Measurements from ENCODE around the gene GSTA2. TPM values are rescaled to one million over a fixed set of nuclear protein-coding genes. Genes with fewer than 3 reads are reported as not detected.
"Not testable (repeated sequence)": the region's sequence is repeated elsewhere in the genome, so short reads cannot be mapped to it uniquely, and the experiment has no call there.

The GSTA2 gene
- not detected for total RNA-seq

- ATAC-seq; intact Hi-C loops (cut with DNase I); DNase-seq (ENCODE audit: low spot score): not testable (repeated sequence)
Measured at GRCh38 chr6:52763322-52763916, at the start of gene GSTA2. Gene GSTA2 (minus strand): TSS chr6:52763475. CDS start chr6:52757947, 5,528 bp downstream.

GRCh38 chr6:52809777-52810176 lies 46.5 kb upstream of the GSTA2 start:
- DNase-seq (ENCODE audit: low spot score); ATAC-seq; intact Hi-C loops (cut with DNase I): not testable (repeated sequence)

DNA sequence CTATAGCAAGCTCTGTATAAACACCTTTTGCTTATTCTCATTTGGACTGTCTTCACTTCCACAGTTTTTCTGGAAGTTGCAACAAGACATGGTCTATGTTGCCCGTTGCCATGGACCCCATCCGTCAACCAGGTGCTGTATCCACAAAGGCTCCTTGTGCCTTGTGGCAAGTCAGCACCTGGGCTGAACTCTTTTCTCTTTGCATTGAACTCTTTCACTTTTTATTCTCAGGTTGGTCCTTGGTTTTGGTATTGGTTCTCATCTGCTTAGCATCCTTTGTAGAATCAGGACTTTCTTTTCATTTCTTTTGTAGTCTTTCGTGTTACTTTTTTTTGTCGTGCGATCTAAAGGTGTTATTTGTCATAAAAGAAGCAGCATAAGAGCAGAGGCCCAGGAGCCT lies 45.4 kb upstream of the GSTA2 start:
- intact Hi-C loops (cut with DNase I): no loop called here
- ATAC-seq: no peak
- DNase-seq (ENCODE audit: low spot score): no peak

GRCh38 chr6:52803668-52804255 lies 40.5 kb upstream of the GSTA2 start, which contains the start of gene GSTA1:
Gene GSTA1 (minus strand): TSS chr6:52803816. CDS start chr6:52799267, 4,549 bp downstream.
- DNase-seq (ENCODE audit: low spot score); intact Hi-C loops (cut with DNase I); ATAC-seq: not testable (repeated sequence)

DNA sequence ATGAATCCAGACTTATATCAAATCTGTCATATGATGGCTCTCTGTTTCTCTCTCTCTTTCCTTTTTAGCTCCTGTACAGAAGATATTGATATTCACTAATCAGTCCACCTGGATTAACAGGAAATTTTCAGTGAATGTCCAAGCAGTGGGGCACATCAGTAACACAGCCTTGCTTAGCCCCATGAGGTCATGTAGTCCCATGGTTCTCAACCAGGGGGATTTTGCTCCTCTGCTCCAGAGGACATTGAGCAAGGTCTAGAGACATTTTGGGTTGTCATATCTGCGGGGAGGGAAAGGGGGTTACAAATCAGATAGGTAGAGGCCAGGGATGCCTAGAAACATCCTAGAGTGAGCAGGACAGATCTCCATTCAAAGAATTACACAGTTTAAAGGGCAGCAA lies 39.5 kb upstream of the GSTA2 start:
- no peak for ATAC-seq
- intact Hi-C loops (cut with DNase I): no loop called here
- DNase-seq (ENCODE audit: low spot score): no peak

DNA sequence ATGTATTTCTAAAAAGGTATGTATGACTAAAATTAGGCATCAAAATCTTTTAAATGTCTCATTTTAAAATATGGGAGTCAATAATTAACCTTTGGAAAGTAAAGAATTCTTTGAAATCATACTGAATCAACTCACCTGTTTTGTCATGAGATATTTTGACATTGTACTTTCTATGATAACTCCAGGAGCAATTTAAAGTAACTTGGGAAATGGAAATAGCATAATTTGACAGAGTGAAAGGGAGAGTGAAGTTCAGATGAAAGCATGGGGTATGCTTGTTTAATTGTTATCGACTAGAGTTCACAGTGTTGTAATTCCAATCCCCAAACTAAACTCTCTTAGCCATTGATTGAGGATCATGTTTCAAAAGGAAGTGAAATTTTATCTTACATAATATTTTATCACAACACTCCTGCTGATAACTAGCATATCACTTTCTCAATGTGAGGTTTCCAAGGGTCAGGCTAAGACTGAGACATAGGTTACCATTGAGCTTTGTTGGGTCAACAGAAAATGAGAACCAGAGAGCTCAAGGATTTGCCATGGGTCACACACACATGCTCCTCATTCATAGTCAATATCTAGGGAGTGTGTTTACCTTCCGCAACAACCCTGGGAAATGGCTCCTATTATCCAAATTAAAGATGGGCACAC lies 38.0 kb upstream of the GSTA2 start:
- intact Hi-C loops (cut with DNase I): no loop called here
- no peak for ATAC-seq
- no peak for DNase-seq (ENCODE audit: low spot score)

DNA sequence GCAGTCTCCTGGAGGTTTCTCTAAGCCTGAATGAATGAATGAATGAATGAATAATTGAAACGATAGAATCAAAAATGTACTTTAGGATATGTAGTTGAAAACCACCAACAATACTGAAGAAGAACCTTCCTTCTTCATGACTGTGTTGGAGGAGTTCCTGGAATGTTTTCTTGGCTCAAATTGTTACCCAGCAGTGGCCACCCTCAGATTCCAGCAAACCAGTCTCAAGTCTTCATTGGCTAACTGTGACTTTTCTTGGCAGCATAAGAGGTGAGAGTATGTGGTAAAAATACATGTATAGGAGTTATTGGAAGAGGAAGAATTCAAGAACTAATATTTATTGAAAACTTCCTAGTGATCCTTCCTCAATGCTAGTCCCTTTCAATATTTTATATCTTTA lies 36.0 kb upstream of the GSTA2 start:
- ATAC-seq; intact Hi-C loops (cut with DNase I); DNase-seq (ENCODE audit: low spot score): not testable (repeated sequence)

DNA sequence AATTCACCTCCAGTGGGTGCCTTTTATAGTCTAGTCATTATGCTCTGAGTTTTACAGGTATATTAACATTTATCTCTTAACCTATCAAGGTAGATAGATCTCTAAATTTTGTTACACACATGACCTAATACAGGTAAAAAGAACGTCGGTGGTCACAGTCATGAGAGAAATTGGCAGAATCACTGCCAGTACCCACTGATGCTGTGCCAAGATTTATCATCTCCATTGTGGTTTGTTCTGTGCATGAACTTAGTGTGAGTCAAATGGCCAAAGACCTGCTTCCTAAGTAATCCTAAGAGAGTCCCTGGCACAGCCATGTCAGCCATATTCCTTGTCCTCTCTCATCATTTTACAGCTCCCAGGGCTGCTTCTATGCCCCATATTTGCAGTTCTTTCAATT lies 31.1 kb upstream of the GSTA2 start:
- intact Hi-C loops (cut with DNase I); ATAC-seq; DNase-seq (ENCODE audit: low spot score): not testable (repeated sequence)

DNA sequence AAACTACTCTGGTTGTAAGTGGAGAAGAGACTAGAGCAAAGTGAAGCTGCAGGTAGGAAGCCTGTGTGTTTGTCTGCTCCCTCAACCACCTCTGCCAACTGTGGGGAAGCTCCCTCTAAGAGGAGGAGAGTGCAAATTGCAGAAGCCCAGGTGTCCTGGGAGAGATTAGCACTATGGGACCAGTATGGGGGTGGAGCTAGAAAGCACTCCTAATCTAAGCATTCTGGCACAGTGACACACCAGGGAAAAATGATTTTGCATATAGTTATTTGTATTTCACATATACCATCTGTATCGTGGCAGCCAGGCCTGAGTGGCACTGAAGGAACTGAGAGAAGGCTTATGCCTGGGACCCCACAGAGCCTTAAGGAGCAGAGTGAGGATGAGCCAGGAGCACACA lies 27.6 kb upstream of the GSTA2 start:
- intact Hi-C loops (cut with DNase I): no loop called here
- DNase-seq (ENCODE audit: low spot score): no peak
- no peak for ATAC-seq

GRCh38 chr6:52789658-52790057 lies 26.4 kb upstream of the GSTA2 start:
- ATAC-seq; intact Hi-C loops (cut with DNase I); DNase-seq (ENCODE audit: low spot score): not testable (repeated sequence)

GRCh38 chr6:52788478-52788877 lies 25.2 kb upstream of the GSTA2 start:
- intact Hi-C loops (cut with DNase I): no loop called here
- no peak for DNase-seq (ENCODE audit: low spot score)
- ATAC-seq: no peak

DNA sequence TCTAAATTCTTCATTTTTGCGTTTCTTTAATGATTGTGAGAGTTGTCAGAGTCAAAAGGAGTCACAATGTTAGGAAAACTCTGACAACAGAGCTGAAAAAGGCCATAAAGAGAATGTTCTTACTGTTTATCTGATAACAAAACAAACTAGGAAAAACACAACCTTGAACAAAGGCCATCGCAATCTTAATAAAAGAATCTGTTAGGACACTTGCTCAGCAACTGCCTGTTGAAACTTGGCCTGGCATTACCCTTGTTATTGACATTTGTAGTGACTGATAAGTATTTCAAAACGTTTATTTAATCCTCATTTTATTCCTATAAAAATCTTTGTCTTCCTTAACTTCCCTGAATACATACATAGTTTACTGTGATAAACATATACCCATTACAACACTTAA lies 24.6 kb upstream of the GSTA2 start:
- DNase-seq (ENCODE audit: low spot score) (no peak), ATAC-seq (no peak)
- intact Hi-C loops (cut with DNase I): no loop called here

GRCh38 chr6:52786249-52786956 lies 23.1 kb upstream of the GSTA2 start:
- DNase-seq (ENCODE audit: low spot score) (no peak), ATAC-seq (no peak)
- intact Hi-C loops (cut with DNase I): no loop called here

DNA sequence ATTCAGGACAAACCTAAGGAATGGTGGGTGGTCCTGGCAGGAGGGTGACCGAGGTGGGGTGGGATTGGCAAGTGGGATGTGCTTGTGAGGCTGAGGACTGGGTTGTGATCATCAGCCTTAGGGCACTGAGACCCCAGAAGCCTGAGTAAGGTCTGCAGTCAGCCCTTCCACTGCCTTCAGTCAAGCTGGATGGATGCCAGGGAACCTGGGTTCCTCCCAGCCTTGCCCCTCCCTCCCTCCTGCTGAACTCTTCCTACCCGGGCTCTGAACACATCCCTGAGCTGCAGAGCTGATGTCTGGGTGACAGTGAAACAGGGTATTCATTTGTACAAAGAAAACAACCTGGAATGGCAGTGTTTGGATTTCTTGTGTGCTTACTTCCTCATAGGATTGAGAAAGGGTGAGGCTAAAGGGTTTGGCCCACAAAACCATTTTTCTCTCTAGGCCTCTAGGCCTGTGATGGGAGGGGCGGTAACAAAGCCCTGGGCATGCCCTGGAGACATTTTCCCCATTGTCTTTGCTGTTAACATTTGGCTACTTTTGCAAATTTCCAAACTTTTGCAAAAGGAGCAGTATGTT lies 19.5 kb upstream of the GSTA2 start:
- DNase-seq (ENCODE audit: low spot score); intact Hi-C loops (cut with DNase I); ATAC-seq: not testable (repeated sequence)

DNA sequence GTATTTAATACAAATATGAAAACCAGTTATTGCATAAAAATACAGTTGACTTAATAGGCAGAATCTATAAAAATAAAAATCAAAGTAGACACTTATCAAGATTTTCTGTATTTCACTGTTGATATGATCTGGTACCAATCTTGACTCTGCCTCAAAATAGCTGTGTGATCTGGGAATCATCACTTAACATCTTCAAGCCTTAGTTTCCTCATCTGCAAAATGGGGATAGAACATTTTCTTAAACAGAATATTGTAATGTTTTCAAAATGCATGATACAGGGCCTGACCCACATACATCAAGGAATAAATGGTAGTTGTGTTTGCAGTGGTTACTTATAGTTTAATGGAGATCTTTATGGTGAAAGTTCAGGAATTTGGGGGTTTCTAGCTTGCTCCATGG lies 18.9 kb upstream of the GSTA2 start:
- DNase-seq (ENCODE audit: low spot score); ATAC-seq; intact Hi-C loops (cut with DNase I): not testable (repeated sequence)

GRCh38 chr6:52779237-52779636 lies 16.0 kb upstream of the GSTA2 start:
- no peak for DNase-seq (ENCODE audit: low spot score)
- intact Hi-C loops (cut with DNase I): no loop called here
- ATAC-seq: no peak

DNA sequence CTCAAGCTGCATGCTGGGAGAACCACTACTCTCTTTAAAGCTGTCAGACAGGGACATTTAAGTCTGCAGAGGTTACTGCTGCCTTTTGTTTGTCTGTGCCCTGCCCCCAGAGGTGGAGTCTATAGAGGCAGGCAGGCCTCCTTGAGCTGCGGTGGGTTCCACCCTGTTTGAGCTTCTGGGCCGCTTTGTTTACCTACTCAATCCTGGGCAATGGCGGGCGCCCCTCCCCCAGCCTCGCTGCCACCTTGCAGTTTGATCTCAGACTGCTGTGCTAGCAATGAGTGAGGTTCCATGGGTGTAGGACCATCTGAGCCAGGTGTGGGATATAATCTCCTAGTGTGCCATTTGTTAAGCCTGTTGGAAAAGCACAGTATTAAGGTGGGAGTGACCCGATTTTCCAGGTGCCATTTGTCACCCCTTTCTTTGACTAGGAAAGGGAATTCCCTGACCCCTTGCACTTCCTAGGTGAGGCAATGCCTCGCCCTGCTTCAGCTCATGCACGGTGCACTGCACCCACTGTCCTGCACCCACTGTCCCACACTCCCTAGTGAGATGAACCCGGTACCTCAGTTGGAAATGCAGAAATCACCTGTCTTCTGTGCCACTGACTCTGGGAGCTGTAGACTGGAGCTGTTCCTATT lies 13.6 kb upstream of the GSTA2 start:
- intact Hi-C loops (cut with DNase I); DNase-seq (ENCODE audit: low spot score); ATAC-seq: not testable (repeated sequence)

DNA sequence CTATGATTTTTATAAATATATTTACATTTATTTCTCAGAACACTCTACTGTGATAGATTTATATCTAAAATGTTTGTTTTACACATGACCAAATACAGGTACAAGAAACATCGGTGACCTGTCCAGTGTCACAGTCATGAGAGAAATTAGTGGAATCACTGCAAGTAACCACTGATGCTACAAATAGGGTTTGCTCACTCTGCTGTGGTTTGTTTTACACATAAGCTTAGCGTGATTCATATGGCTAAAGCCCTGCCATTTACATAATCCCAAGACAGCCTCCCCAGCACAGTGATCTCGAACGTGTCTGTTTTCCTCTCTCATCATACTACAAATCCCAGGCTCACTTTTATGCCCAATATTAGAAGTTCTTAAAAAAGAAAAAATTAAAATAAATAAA lies 6.1 kb upstream of the GSTA2 start:
- DNase-seq (ENCODE audit: low spot score); ATAC-seq; intact Hi-C loops (cut with DNase I): not testable (repeated sequence)

GRCh38 chr6:52767658-52768057 lies 4.4 kb upstream of the GSTA2 start:
- DNase-seq (ENCODE audit: low spot score); ATAC-seq; intact Hi-C loops (cut with DNase I): not testable (repeated sequence)
